CD4-positive, alpha-beta T cell treated with Interleukin-21 for 1 hour (primary cell): Measurements from ENCODE around the gene FICD.
"Not testable (repeated sequence)": the region's sequence is repeated elsewhere in the genome, so short reads cannot be mapped to it uniquely, and the experiment has no call there.

ENCODE experiments used
- DNase-seq: peaks from one replicate; pipeline ENCODE4 v3.0.0-alpha.2; 2020

The FICD gene

DNA sequence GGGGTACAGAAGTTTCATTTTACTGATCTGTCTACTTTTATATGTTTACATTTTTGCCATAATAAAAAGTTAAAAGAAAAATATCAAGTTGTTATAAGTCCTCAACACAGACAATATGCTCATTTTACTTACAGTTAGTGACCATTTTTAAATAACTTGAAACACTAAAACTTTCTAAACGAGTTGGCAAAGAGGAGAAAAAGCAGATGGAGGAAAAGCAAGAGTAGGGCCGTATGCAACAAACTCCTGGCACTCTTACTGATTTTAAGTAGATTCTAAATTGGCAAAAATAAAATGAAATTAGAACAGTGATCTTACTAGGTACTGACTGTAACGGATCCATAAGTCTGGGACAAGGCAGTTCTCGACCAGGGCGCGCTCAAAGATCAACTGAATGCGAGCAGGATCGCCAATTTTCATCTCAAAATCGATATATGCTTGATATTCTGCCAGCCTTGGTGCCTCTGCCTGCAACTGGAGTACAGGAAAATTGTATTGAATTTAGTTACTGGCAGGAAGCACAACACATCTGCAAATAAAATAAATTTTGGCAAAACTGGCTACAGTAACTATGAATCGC, 23.6 kb downstream of the FICD start:
- DNase-seq, result no peak

- no peak for DNase-seq
Observed at GRCh38 chr12:108542320-108542719, 27.2 kb downstream of the FICD start.

DNA sequence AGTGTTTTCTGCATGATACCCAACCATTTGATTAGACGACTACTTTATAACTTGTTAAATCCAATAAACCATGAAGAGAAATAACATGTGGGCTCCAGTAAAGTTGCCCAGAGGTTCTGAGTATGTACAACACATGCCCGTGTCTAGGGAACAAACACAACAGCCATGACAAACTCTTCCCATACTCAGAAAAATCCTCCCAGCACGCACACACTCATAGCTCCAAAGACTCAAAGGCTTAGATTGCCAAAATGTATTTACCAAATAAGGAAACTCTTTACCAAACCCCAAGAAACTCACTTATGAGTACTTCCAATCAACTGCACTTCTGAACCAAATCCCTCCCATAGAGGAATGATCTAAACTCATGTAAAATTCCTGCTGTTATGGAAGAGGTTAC, 28.6 kb downstream of the FICD start:
- DNase-seq, result no peak

DNA sequence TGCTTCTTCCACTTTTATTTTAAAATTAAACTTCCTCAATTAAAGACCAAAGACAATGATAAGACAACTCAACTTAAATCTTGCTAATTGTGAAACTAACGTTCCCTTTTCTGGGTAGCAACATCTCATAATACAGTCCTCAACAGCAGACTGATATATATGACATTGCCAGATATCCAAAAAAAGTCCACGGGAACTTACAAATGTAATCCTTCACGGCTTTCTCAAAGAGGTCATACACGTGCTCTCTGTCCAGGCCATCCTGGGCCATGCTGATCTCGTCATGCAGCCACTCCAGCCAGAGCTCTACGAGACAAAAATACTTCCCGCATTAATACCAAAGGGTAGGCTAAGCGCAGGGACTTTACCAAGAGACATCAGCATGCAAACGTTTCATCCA, 32.6 kb downstream of the FICD start:
- DNase-seq, result no peak

DNA sequence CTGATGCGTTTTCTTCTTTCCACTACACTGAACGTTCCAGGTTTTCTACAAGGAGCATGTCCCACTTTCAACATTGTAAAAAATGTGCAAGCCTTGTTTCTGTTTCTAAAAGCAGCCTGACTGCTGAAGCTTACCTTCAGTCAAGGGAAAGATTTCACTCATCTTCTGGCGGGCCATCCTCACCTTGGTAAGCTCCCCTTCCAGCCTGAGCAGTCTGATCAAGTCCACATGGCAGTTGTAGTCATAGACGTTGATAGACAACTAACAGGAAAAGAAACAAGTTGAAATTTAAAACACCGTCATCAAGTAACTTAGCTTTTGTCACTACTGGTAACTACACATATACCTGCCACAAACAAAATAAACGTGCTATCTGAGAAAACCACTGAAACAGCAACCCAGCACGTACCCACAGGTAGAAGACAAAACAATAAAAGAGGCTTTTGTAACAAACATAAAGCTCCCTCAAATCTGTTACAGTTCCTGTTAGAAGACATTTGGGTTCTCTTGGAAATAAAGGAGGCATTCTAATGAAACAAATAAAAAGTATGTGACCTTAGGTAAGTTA, 34.0 kb downstream of the FICD start:
- no peak for DNase-seq

GRCh38 chr12:108551535-108551934, 36.5 kb downstream of the FICD start:
- no peak for DNase-seq

DNA sequence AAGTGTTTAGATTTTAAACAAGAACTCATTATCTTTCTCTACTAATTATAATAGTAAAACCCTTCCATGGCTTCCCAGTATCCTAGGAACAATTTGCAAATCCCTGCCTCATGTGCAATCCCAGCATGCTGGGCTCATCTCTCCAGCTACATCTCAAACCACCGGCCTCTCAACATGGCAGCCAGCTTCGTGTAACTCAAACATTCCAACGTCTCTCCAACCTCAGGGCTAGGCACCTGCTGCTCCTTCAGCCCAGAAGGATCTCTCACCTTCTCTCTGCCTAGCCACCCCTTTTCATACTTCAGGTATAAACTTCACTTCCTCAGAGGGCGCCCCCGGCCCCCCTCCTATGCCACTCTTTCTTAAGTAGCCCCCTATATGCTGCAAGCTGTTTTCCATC, 38.7 kb downstream of the FICD start:
- no peak for DNase-seq

- not testable (repeated sequence) for DNase-seq
Observed at GRCh38 chr12:108555383-108555782, 40.3 kb downstream of the FICD start.

DNA sequence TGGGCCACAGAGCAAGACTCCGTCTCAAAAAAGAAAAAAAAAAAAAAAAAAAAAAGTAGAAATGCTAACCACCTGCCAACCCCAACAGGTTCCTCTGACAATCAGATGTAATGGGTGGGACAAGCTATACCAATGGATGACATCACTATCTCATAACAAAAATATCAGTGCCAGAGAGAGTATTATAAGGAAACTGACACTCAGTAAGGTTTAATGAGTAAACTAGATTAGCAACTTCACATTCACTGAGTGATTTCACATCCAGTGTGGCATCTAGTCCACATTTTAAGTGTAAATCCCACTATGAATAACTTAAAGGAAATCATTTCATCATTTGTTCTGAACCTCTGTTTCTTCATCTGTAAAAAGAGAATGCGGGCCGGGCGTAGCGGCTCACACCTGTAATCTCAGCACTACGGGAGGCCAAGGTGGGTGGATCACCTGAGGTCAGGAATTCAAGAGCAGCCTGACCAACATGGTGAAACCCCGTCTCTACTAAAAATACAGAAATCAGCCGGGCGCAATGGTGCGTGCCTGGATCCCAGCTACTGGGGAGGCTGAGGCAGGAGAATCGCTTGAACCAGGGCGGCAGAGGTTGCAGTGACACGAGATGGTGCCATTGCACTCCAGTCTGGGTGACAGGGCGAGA, 44.1 kb downstream of the FICD start:
- DNase-seq, result no peak

GRCh38 chr12:108559748-108560147, 44.7 kb downstream of the FICD start:
- DNase-seq, result no peak

DNA sequence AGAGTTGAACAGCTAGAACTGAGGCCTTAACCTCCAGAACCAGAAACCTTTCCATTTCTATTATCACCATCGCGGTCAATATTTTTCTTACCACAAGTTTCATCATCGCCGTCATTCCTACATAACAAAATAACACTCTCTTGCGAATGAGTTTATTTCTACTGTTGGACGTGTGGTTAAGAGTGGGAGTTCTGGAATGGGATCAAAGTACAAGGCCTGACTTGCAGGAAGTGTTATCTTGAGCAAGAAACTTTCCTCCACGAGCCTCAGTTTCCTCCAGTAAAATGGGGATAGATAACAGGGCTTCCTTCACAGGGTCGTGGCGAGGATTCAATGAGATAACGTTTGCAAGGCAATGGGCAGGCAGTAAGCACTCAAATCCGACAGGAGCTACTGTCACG, 45.2 kb downstream of the FICD start:
- no peak for DNase-seq

DNA sequence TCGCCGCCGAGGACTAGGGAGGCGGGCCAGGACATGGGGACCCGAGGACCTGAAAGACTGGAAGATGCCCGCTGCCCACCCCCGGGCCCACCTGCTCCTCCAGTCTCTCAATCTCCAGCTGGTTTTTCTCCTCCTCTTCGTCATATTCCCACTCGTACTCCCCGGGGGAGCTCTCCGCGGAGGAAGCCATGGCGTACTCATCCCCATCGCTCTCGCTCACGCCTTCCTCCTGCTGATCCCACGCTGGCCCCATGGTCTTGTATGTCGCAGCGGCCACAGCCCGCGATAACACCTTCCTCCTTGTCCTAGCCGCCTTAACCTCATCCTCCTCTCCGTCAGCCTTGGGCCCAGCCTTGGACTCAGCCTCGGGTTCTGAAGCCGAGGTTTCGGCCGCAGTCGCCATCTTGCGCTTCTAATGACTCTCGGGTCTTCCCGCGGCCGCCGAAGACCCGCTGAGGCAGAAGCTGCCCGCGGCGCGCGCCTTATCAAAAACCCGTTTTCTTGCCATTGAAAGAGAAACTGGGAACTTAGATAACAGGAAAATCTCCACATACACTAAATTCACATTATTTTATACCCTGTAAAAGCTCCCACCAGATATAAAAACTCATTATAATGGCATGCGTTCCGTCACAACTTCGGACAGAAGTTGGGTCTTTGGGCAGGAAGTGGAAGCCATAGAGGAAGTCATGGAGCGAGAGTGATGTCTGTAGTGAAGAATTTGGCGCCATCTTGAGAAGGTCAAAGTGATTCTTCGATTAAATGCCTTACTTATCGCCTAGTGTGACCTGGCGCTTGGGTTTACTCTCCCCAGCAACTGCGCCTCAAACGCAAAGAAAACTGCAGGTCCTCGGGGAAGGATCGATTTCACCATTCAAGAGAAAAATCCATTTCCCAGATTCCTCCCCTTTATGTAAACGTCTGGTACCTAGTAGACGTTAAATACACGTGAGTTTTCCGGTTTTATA, 46.0 kb downstream of the FICD start, which contains the start of gene SART3:
TSS of gene SART3 (minus strand) at position 422 of the 968 bp plus-strand sequence. CDS start at position 403, 19 bp downstream.
- peak; percentile 91 for DNase-seq

GRCh38 chr12:108561852-108562347, 46.8 kb downstream of the FICD start:
- no peak for DNase-seq

- DNase-seq, result peak; percentile 98
Observed at GRCh38 chr12:108562348-108563135, 47.5 kb downstream of the FICD start, which contains the start of gene ISCU. Gene ISCU (plus strand): TSS chr12:108562596. CDS start chr12:108562623, 27 bp downstream.

DNA sequence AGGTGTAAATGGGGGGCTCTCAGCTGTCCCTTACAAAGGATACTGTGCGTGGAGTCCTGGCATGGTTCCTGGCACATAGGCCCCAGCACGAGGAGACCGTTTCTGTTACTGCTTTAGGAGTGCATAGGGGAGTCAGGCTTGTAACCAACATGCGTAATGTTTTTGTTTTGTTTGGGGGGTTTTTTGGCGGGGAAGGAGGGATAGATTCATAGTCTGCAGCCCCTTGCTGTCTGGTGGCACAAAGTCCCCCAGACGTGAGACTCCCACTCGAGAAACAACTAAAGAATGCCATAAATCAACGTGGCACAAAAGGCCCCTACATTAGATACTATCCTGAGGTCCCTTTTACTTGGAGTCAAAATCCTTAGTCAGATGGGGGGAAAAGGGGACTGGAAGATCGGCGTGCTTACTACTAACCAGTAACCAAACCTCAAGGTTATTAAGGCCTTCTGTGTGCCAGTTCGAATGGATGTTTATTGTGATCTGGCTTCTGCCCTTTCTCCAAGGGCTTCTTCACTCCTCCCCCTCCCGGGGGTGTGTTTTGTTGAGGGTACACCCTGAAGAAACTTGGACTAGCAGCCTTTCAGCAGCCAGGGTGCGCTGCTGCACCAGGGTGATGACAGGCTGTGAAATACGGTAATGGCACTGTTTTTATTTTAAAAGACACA, 48.2 kb downstream of the FICD start:
- peak; percentile 91 for DNase-seq

DNA sequence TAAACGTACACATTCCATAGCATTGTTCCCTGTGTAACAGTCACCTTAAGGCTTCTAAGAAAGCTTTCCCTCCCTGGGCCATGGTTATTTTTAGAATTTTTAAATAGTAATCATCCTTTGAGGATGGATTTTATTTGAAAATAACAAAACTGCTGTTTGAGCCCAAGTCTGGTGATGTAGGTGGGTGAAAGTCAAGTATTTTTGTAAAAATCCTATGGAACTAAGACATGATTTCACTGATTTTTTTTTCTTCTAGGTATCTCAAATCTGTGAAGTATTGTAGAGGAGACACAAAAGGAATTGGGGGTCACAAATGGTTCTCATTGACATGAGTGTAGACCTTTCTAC, 48.7 kb downstream of the FICD start:
- no peak for DNase-seq

GRCh38 chr12:108564724-108565123, 49.6 kb downstream of the FICD start:
- DNase-seq, result no peak

GRCh38 chr12:108565146-108565545, 50.1 kb downstream of the FICD start:
- no peak for DNase-seq

DNA sequence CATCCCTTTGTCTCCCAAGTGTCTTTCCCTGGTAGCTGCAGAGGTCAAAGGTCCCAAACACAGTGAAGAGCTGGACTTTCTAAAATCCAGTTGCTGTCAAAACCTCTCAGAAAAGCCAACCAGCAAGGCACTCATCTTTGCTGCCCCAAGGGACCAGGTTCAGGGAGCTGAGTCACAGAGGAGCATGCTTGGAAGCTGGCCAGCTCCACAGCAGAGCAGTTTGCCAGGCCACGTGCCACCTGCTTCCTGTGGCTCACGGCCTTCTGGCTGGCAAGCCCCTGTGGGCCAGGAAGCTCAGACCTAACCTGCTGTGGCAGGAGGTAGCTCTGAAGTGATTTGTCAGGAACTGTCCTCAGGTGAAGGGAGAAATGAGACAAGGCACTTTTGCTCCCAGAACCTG, 50.9 kb downstream of the FICD start:
- peak; percentile 60 for DNase-seq

GRCh38 chr12:108566452-108566851, 51.4 kb downstream of the FICD start:
- no peak for DNase-seq
